Lower leg skin (tissue), 4 donors: Measurements from ENCODE around the gene AACS. TPM values are rescaled to one million over a fixed set of nuclear protein-coding genes. Genes with fewer than 3 reads are reported as not detected.

Experiments used
- DNase-seq, 2 donors: peaks; one replicate each; pipeline ENCODE4 v3.0.0-alpha.2; 2019; ENCODE audit warnings: low spot score in 2 of 2
- H3K4me3 ChIP-seq: fragments of 200-600 bp; sonication (generic); 2 replicates; pipeline ENCODE4 v1.5.1; 2017; ENCODE audit warnings: mild to moderate bottlenecking, low read depth; ENCODE audit not compliant: poor library complexity, severe bottlenecking
- POLR2A ChIP-seq, 2 donors: fragments of 450-650 bp; IDR thresholded peaks; one replicate each; pipeline ENCODE4 v1.6.1; 2016 to 2017; ENCODE audit warnings: antibody characterized with exemption in 2 of 2, mild to moderate bottlenecking in 1 of 2, moderate library complexity in 1 of 2
- WGBS, 2 donors: methylation state at CpG; one replicate each; pipeline ENCODE4 v1.1.5; 2018; 5-methylcytosine and 5-hydroxymethylcytosine counted together
- intact Hi-C: fragments of 100-400 bp; cut with DNase I; formaldehyde crosslinking; loops from one replicate; pipeline ENCODE4 v1.15.0; 2023; ENCODE audit warnings: low total_unique reads
- total RNA-seq, 4 donors: library from RNA; depleted of rRNA; stranded (reverse); fragments of >200 nt; gene quantifications; one replicate each; pipeline ENCODE4 v1.1.0, GENCODE V29; 2016
- TF ChIP-seq, protein P1 (sequence below), 3 donors: fragments of 450-650 bp; IDR thresholded peaks; one replicate each; pipeline ENCODE4 v1.5.1; 2016; ENCODE audit warnings: antibody characterized with exemption in 3 of 3, mild to moderate bottlenecking in 3 of 3, moderate library complexity in 2 of 3

The AACS gene
- total RNA-seq, 4 donors from 2014 or later, result 63.5 to 83.8 (median 71.4) TPM

DNA sequence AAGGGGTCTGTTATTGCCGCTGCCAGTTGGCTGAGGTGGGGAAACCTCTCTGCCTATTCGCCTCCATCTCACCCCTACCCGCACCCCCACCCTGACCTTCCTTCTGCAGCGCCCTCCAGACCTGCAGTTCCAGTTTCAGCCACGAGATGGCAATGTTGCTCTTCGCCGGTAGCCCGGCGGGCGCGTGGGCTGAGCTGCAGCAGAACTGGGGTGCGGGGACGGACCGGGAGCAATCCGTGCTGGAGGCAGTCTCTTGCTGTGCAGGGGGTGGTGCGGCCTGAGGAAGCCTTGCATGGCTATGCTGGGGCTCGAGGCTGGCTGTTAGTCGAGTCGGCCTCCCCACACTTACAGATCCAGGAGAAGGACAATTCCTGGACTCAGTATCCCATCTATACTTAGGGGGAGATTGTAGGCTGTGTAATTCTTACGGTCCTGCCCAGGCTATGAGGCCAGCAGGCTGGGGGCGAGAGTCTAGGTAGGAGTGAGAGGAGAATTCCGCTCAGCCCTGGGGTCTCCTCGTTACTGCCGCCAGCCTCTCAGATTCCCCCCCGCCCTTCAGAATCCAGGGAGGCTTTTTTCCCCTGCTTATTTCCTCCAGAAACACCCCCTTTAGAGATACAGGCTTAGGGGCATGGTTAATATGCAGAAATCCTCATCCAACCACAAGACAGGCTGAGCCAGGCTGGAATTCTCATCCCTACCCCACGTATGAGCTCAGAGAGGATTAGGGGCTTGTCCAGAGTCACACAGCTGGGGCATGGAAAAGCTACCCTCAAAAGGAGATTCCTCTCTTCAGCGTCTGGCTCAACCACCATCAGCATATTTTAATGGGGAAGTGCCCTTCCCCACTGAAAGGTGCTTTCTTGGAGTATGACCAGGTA, 118.2 kb downstream of the AACS start:
- WGBS, 2 donors, result 5 to 7% methylated on average over 26 to 27 of the region's 27 CpGs
- DNase-seq, result peak; percentile 63 to 93
- H3K4me3 ChIP-seq, result no peak overlapping the region
- TF ChIP-seq POLR2A (IDR thresholded peaks at IDR 0.05), result no peak
- TF ChIP-seq, protein P1, sequence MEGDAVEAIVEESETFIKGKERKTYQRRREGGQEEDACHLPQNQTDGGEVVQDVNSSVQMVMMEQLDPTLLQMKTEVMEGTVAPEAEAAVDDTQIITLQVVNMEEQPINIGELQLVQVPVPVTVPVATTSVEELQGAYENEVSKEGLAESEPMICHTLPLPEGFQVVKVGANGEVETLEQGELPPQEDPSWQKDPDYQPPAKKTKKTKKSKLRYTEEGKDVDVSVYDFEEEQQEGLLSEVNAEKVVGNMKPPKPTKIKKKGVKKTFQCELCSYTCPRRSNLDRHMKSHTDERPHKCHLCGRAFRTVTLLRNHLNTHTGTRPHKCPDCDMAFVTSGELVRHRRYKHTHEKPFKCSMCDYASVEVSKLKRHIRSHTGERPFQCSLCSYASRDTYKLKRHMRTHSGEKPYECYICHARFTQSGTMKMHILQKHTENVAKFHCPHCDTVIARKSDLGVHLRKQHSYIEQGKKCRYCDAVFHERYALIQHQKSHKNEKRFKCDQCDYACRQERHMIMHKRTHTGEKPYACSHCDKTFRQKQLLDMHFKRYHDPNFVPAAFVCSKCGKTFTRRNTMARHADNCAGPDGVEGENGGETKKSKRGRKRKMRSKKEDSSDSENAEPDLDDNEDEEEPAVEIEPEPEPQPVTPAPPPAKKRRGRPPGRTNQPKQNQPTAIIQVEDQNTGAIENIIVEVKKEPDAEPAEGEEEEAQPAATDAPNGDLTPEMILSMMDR (IDR thresholded peaks at IDR 0.05), result peak in 1 of 3 donors; percentile 47
- intact Hi-C loops, result no loop called here

DNA sequence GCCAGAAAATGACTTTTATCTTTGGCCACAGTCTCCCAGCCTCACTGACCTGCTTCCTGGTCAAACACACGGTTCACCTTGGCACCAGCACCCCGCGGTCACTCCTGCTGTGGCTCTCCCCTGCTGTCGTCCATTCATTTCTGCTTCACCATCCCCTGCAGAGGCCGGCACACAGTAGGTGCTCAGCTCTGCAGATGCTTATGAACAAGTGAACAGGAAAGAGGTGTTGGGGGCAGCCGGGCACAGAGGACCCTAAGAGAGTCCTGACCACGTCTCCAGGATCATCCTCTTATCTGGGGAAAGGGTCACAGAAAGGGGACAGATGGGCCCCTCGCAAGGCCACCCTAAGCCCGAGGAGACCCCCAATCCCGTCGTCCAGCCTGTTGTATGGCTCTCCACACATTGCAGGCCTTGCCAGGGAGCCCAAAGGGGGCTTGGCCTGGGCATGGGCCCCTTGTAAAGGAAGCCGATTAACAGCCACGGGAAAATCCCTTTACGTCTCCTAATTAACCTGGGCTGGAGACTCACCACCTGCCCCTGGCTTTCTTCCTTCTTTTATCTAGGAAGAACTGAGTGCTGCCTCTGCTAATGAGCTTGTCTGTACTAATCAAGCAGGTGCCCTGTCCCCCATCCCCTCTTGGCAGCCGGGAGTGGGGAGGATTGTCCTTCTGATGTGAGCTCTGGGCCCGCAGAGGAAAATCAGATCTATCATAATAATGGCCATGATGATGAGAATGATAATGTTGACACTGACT, 119.2 kb downstream of the AACS start:
- intact Hi-C loops, result no loop called here
- no peak overlapping the region for H3K4me3 ChIP-seq
- WGBS, 2 donors, result 46 to 58% methylated on average over 16 of the region's 16 CpGs
- DNase-seq, result peak in 1 of 2 donors; percentile 70
- no peak for TF ChIP-seq POLR2A (IDR thresholded peaks at IDR 0.05)
- TF ChIP-seq, protein P1 (IDR thresholded peaks at IDR 0.05), result no peak

DNA sequence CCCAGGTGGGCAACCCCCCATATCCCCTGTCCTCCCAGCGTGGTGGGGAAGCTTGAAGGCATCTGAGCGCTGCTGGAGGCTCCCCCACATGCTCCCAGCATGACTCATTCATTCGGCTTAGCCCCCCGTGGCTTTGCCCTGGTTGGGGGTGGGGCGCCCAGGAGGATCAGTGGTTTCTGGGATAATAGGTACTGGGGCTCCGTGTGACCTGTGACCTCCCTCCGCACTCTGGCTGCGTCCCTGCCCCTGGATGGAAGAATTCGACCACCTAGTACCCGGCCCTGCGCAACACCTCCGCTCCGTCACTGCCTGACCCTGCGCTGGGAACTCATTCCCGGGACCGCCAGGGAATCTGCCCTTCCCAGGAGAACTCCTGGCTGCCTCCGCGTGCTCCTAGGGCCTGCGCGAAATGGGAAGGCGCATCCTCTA, 120.1 kb downstream of the AACS start:
- H3K4me3 ChIP-seq, result no peak overlapping the region
- TF ChIP-seq, protein P1 (IDR thresholded peaks at IDR 0.05), result no peak
- no peak for TF ChIP-seq POLR2A (IDR thresholded peaks at IDR 0.05)
- no peak for DNase-seq
- intact Hi-C loops, result no loop called here
- WGBS, 2 donors, result 11 to 17% methylated on average over 9 to 12 of the region's 21 CpGs

GRCh38 chr12:125185740-125186470, 120.7 kb downstream of the AACS start, which contains the start of gene TMEM132B:
Gene TMEM132B (plus strand): TSS chr12:125186386.
- peak in 1 of 2 donors; percentile 21 for DNase-seq
- H3K4me3 ChIP-seq, result no peak within 1 kb of the TSS
- intact Hi-C loops, result no loop called here
- 2% methylated on average over 34 to 37 of the region's 71 CpGs for WGBS, 2 donors
- TF ChIP-seq, protein P1 (IDR thresholded peaks at IDR 0.05), result no peak
- no peak for TF ChIP-seq POLR2A (IDR thresholded peaks at IDR 0.05)

GRCh38 chr12:125186471-125187147, 121.4 kb downstream of the AACS start:
- no peak overlapping the region for H3K4me3 ChIP-seq
- WGBS, 2 donors, result 2% methylated on average over 8 to 33 of the region's 90 CpGs
- DNase-seq, result no peak
- intact Hi-C loops, result no loop called here
- no peak for TF ChIP-seq POLR2A (IDR thresholded peaks at IDR 0.05)
- TF ChIP-seq, protein P1 (IDR thresholded peaks at IDR 0.05), result no peak
